ENCODE measurements around the gene STAG1. TPM values are rescaled to one million over a fixed set of nuclear protein-coding genes. Genes with fewer than 3 reads are reported as not detected.
"Not testable (repeated sequence)": the region's sequence is repeated elsewhere in the genome, so short reads cannot be mapped to it uniquely, and the experiment has no call there.

The STAG1 gene
- total and polyA plus RNA-seq, 4 donors: 4.6 to 28.0 (median 16.6) TPM

DNA sequence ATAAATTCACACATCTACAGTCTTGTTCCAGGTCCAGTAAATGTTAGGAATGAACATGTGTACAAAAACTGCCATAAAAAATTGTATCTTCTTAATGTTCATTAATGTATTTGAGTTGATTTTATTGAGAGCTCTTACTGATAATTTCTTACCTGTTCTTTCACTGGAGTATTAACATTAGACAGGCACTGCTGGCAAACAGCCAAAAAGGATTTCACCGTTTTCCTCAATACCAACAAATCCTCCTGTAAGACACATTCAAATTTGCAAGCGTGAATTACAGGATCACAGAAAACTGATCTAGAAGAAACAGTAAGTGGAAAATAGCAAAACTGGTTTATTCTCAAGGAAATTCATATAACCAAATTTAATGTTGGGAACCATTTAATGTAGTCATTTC, 374.7 kb downstream of the STAG1 start:
- Histone ChIP-seq H3K9ac (ENCODE audit: low read depth in 1 of 2, low read length in 2 of 2) (no peak overlapping the region), H3K9me3 (ENCODE audit: control insufficient read depth in 4 of 4, low read length in 3 of 4) (no peaks in the 10 kb centered on the region), H3K4me1 (ENCODE audit: control insufficient read depth in 4 of 4, insufficient read depth in 4 of 4, low read length in 3 of 4) (no peaks in the 10 kb centered on the region), H3K27ac (ENCODE audit: low read depth in 1 of 2, low read length in 2 of 2) (no peak overlapping the region), H3K27me3 (ENCODE audit: control insufficient read depth in 4 of 4, insufficient read depth in 4 of 4, low read length in 3 of 4) (no peaks in the 10 kb centered on the region), H3K36me3 (ENCODE audit: control insufficient read depth in 4 of 4, insufficient read depth in 3 of 4, low read depth in 1 of 4, low read length in 3 of 4) (peaks cover 0 to 2% (median under 1%) of the 10 kb centered on the region in 4 donors), H3K4me3 (ENCODE audit: low read depth in 1 of 3, low read length in 3 of 3) (no peak overlapping the region)
- no peak for DNase-seq (ENCODE audit: low spot score)
- TF ChIP-seq NR2F2 (IDR thresholded peaks at IDR 0.05): no peak
- TF ChIP-seq, protein P1, sequence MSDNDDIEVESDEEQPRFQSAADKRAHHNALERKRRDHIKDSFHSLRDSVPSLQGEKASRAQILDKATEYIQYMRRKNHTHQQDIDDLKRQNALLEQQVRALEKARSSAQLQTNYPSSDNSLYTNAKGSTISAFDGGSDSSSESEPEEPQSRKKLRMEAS (IDR thresholded peaks at IDR 0.05): no peak
- no peak for TF ChIP-seq EGR1 (IDR thresholded peaks at IDR 0.05; ENCODE audit: low read depth in 2 of 2)
- TF ChIP-seq, protein P2, sequence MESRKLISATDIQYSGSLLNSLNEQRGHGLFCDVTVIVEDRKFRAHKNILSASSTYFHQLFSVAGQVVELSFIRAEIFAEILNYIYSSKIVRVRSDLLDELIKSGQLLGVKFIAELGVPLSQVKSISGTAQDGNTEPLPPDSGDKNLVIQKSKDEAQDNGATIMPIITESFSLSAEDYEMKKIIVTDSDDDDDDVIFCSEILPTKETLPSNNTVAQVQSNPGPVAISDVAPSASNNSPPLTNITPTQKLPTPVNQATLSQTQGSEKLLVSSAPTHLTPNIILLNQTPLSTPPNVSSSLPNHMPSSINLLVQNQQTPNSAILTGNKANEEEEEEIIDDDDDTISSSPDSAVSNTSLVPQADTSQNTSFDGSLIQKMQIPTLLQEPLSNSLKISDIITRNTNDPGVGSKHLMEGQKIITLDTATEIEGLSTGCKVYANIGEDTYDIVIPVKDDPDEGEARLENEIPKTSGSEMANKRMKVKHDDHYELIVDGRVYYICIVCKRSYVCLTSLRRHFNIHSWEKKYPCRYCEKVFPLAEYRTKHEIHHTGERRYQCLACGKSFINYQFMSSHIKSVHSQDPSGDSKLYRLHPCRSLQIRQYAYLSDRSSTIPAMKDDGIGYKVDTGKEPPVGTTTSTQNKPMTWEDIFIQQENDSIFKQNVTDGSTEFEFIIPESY (IDR thresholded peaks at IDR 0.05): no peak
- TF ChIP-seq, protein P3, sequence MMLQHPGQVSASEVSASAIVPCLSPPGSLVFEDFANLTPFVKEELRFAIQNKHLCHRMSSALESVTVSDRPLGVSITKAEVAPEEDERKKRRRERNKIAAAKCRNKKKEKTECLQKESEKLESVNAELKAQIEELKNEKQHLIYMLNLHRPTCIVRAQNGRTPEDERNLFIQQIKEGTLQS (IDR thresholded peaks at IDR 0.05): no peak
- TF ChIP-seq JUND (IDR thresholded peaks at IDR 0.05): no peak
- no peak for TF ChIP-seq SP1 (IDR thresholded peaks at IDR 0.05)
- no peak for TF ChIP-seq RAD21 (IDR thresholded peaks at IDR 0.05)
- no peak for TF ChIP-seq YY1 (IDR thresholded peaks at IDR 0.05)
- TF ChIP-seq, protein P4, sequence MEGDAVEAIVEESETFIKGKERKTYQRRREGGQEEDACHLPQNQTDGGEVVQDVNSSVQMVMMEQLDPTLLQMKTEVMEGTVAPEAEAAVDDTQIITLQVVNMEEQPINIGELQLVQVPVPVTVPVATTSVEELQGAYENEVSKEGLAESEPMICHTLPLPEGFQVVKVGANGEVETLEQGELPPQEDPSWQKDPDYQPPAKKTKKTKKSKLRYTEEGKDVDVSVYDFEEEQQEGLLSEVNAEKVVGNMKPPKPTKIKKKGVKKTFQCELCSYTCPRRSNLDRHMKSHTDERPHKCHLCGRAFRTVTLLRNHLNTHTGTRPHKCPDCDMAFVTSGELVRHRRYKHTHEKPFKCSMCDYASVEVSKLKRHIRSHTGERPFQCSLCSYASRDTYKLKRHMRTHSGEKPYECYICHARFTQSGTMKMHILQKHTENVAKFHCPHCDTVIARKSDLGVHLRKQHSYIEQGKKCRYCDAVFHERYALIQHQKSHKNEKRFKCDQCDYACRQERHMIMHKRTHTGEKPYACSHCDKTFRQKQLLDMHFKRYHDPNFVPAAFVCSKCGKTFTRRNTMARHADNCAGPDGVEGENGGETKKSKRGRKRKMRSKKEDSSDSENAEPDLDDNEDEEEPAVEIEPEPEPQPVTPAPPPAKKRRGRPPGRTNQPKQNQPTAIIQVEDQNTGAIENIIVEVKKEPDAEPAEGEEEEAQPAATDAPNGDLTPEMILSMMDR (IDR thresholded peaks at IDR 0.05; ENCODE audit: low read depth, low read length, missing input control): no peak
- no peak for TF ChIP-seq TAF1 (conservative IDR thresholded peaks at IDR 0.05)
- TF ChIP-seq FOXA2 (IDR thresholded peaks at IDR 0.05): no peak
- no peak for TF ChIP-seq RXRA (IDR thresholded peaks at IDR 0.05)
- TF ChIP-seq, protein P5, sequence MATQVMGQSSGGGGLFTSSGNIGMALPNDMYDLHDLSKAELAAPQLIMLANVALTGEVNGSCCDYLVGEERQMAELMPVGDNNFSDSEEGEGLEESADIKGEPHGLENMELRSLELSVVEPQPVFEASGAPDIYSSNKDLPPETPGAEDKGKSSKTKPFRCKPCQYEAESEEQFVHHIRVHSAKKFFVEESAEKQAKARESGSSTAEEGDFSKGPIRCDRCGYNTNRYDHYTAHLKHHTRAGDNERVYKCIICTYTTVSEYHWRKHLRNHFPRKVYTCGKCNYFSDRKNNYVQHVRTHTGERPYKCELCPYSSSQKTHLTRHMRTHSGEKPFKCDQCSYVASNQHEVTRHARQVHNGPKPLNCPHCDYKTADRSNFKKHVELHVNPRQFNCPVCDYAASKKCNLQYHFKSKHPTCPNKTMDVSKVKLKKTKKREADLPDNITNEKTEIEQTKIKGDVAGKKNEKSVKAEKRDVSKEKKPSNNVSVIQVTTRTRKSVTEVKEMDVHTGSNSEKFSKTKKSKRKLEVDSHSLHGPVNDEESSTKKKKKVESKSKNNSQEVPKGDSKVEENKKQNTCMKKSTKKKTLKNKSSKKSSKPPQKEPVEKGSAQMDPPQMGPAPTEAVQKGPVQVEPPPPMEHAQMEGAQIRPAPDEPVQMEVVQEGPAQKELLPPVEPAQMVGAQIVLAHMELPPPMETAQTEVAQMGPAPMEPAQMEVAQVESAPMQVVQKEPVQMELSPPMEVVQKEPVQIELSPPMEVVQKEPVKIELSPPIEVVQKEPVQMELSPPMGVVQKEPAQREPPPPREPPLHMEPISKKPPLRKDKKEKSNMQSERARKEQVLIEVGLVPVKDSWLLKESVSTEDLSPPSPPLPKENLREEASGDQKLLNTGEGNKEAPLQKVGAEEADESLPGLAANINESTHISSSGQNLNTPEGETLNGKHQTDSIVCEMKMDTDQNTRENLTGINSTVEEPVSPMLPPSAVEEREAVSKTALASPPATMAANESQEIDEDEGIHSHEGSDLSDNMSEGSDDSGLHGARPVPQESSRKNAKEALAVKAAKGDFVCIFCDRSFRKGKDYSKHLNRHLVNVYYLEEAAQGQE (IDR thresholded peaks at IDR 0.05): no peak
- TF ChIP-seq HNF4G (IDR thresholded peaks at IDR 0.05): no peak
- no peak for TF ChIP-seq HNF4A (conservative IDR thresholded peaks at IDR 0.05)
- no peak for TF ChIP-seq FOXA1 (IDR thresholded peaks at IDR 0.05)
- WGBS: 78% methylated on average over 2 of the region's 2 CpGs

DNA sequence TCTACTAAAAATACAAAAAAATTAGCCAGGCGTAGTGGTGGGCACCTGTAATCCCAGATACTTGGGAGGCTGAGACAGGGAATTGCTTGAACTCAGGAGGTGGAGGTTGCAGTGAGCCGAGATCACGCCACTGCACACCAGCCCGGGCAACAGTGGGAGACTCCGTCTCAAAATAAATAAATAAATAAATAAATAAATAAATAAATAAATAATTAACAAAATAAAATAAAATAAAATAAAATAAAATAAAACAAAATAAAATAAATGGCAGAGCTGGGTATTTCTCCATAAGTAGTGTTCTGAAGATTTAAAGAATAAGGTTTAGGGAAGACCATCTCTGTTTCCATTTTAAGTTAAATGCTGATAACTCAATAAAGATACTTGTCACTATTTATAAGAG, 376.4 kb downstream of the STAG1 start:
- H3K36me3 ChIP-seq (ENCODE audit: control insufficient read depth in 4 of 4, insufficient read depth in 3 of 4, low read depth in 1 of 4, low read length in 3 of 4); DNase-seq (ENCODE audit: low spot score); H3K4me1 ChIP-seq (ENCODE audit: control insufficient read depth in 4 of 4, insufficient read depth in 4 of 4, low read length in 3 of 4); H3K4me3 ChIP-seq (ENCODE audit: low read depth in 1 of 3, low read length in 3 of 3); H3K9ac ChIP-seq (ENCODE audit: low read depth in 1 of 2, low read length in 2 of 2); H3K27me3 ChIP-seq (ENCODE audit: control insufficient read depth in 4 of 4, insufficient read depth in 4 of 4, low read length in 3 of 4); H3K9me3 ChIP-seq (ENCODE audit: control insufficient read depth in 4 of 4, low read length in 3 of 4); H3K27ac ChIP-seq (ENCODE audit: low read depth in 1 of 2, low read length in 2 of 2): not testable (repeated sequence)
- WGBS: 98% methylated on average over 5 of the region's 5 CpGs
